GM21360 (cell line): ENCODE results near the gene GAL3ST1.

Experiments
- ATAC-seq: cut with Tn5 transposase; IDR thresholded peaks from one replicate; pipeline ENCODE4 v1.9.1; 2021; ENCODE audit warnings: mild to moderate bottlenecking, moderate library complexity; ENCODE audit not compliant: unreplicated experiment

The GAL3ST1 gene

DNA sequence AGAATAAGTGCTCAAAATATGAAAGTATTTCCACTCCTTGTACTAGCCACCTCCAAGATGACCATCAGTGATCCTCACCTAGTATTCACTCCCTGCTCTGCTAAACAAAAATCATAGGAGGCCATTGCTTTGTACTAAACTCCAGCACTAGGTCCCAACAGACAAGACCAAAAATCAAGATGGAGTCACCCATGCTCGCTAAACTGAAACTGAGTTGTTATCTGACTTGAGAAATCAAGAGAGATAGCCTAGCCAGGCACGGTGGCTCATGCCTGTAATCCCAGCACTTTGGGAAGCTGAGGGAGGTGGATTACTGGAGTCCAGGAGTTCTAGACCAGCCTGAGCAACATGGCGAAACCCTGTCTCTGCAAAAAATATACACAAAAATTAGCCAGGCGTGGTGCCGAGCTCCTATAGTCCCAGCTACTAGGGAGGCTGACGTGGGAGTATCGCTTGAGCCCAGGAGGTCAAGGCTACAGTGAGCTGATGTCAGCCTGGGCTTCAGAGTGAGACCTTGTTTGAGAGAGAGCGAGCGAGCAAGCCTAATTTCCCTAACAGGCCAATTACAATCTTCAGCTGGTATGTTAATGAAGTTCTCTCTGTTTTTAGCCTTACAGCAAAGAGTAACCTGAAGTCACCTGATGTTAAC is 37.3 kb downstream of the GAL3ST1 start:
- no peak for ATAC-seq

DNA sequence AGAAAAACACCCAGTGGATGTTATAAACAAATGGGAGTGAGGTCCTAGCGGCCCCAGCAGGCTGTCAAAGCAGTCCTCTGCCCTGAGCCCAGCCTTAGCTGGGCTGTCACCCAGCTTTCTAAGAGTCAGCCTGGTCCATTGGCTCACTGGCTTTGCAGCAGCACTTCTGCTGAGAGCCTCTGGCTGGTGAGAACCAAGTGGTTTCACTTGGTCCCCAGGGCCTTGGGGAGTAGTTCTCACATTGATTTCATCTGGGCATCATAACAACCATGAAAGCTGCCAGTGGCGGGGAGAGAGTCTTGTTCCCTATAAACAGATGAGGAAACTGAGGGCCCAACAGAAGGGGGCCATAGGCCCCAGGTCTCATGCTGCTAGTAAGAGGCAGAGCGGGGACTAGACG is 39.3 kb downstream of the GAL3ST1 start:
- ATAC-seq: no peak

DNA sequence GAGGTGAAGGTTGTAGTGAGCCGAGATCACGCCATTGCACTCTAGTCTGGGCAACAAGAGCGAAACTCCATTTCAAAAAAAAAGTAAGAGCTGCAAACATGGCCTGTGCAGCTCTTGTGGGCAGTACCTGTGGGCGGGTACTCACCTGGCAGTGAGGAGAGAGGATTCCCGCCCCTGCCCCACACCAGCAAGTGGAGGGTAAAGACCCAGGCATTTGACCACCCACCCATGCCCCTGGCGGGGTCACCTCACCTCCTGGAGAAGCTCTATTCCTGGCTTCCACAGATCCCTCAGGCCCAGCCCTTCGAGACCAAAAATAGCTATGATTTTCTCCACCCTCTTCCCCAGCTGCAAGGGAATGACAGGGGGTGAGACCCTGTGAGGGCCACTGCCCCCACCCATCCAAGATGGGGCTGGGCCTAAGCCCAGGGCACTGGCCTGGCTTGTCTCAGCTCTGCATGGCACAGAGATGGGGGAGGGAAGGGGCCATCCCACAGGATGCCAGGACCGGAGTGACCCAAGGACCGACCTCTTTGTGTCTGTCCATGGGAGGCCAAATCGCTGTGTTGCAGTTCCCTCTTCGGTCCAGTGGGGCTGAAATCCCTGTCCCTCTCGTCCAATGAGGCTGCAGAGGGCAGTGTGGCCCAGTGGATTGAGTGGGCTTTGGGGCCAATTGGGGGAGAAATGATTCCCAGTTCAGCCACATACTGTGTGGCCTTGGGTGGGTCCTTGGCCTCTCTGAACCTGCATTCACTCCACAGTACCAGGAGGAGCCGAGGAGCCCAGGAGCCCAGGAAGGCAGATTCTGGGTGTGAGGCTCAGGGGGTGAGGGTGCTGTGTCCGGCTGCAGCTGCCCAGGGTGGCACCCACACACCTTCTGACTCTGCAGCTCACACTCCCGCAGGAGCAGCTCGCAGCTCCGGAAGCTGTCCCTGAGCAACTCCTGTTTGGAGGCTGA is 42.5 kb downstream of the GAL3ST1 start:
- ATAC-seq: no peak

DNA sequence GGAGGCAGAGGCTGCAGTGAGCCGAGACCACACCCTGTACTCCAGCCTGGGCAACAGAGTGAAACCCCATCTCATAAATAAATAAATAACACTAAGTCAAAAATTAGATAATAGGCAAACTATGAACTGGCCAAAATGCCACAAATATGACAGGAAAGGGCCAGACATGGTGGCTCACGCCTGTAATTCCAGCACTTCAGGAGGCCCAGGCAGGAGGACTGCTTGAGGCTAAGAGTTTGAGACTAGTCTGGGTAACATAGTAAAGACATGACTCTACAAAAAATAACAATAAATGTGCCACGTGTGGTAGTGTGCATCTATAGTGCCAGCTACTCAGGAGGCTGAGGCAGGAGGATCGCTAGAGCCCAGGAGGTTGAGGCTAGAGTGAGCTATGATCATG is 47.8 kb downstream of the GAL3ST1 start:
- ATAC-seq: no peak

DNA sequence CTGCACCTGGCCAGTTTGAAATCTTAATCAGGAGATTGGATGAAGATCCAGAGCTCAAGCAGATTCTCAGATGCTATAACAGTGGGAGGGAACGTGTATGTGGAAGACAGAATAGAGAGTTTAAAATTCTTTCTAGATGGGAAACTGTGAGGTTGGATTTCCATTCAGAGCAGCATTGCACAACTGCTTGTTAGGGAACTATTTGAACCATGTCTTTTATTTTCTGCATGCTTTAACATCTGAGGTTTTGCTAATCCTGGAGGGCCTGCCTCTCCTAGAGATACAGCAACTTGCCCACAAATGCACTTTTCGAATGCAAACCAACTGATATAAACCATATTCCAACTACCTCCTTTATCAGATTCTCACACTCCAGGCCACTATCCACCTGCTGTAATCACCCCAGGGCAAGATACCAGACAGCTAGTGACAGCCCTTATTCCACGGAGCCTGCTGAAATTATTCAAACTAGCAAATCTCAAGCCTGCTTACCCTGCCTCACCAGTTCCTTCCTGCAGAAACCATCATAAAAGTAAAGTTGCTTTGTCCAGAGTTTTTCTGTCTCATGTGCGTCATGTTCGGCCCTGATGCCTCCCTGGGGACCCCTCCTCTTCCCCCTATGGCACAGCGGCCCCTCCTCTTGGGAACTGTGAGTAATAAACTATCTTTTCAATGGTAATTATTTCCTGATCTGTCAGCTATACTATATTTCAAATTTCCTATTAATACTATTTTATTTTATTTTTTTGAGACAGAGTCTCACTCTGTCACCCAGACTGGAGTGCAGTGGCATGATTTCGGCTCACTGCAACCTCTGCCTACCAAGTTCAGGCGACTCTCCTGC is 50.6 kb downstream of the GAL3ST1 start:
- ATAC-seq: no peak

DNA sequence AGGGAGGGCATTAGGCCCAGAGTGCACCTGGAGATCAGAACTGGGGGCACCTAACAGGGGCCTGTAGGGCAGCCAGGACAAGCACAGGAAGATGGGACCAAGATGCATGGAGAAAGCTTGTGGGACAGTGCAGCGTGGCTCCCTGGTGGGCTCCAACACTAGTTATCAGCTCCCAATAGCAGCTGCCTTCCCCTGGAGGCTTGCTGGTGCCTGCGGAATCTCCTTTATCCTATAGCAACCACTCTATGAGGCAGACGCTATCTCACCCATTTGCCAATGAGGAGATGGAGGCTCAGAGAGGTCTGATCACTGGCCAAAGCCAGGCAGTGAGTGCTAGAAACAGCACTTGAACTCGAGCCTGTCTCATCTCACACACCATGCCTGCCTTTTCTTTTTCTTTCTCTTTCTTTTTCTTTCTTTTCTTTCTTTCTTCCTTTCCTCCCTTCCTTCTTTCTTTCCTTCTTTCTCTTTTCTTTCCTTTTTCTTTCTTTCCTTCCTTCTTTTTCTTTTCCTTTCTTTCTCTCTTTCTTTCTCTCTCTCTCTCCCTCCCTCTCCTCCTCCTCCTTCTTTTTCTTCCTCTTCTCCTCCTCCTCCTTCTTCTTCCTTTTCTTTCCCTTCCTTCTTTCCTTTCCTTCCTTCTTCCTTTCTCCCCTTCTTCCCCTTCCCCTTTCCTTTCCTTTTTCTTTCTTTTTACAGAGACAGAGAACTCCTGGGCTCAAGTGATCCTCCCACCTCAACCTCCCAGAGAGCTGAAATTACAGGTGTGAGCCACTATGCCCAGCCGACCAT is 52.9 kb downstream of the GAL3ST1 start:
- ATAC-seq: no peak

DNA sequence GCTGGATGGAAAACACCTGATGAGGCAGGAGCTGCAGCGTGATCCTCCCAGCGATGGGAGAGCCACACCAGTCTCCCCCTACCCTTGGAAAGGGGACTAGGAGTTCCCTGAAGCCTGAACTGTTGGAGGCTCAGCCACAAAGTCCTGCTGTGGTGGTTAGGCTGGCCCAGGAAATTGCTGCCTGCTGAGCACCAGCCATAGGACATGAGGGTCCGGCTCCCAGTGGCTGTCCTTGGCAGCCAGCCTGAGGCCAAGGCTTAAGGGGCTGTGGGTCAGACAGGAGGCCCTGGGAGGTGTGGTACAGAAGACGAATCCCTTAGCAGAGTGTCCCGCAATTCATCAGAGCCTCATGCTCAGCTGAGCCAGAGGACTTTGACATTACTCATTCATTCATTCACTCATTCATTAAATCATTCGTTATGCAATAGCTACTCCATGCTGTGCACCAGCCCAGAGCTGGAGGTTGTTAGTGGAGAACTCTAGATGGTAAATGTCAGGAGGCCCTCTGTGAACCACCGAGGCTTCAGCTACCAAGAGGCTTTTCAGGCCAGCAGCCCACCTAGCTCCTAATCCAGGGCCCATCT is 54.5 kb downstream of the GAL3ST1 start:
- no peak for ATAC-seq

DNA sequence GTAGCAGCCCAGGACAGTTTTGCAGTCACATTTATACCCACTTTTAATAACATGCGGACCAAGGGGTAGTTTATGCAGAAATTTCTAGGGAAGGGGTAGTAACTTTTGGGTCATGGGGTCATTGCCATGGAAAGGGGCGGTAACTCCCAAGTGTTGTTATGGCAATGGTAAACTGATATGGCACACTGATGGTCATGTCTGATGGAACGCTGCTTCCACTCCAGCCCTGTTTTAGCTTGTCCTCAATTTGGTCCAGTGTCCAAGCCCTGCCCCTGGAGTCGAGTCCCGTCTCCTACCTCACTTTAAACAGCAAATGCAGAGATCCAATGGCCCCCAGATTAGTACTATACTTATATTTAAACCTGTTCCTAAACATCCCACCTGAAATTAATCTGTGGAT is 57.7 kb downstream of the GAL3ST1 start:
- no peak for ATAC-seq

DNA sequence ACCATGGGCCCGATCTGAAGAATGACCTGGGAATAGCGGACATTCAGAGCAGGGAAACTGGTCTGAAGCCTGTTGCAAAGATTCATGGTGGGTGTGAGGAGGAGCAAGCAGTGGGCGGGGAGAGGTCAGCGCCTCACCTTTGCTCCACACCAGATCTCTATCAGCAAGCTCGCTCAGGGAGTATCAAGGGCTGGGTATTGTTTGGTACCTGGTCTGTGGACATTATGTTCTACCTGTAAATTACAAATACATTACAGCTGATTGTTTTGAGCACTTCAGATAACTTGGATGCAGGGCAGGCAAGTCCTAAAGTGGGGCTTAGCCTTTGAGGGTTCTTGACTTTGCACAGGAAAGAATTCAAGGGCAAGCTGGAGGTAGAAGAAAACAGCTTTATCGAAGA is 58.2 kb downstream of the GAL3ST1 start:
- ATAC-seq: no peak

DNA sequence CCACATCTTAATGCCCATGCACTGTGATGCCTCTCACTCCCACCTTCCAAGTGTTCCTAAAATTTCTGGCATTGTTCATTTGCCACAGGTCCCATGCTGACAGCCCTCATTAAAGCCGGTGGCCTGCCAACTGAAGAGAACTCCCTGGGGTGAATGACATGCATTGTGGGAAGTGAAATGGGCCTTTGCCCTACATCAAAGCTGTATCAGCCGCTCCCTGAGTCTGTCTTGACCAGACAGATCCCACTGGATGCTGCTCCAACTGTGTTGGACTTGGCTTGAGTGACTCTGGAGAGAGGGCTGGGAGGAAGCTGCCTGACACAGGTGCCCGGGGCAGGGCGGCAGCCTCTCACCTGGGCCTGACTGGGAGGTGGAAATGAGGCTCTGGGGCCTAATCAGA is 60.2 kb downstream of the GAL3ST1 start:
- ATAC-seq: no peak

DNA sequence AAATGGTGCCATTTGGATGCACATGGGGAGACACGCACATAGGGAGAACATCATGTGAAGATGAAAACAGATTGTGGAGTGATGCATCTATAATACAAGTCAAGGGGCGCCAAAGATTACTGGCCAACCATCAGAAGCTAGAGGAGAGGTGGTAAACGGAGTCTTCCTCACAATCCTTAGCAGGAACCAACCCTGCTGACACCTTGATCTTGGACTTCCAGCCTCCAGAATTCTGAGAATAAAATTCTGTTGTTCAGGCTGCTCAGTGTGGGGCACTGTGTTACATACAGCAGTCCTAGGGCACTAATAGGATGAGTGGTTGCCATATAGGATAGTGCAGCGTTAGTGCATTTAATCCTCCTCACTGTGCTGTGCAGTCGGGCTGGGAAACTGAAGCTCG is 61.0 kb downstream of the GAL3ST1 start:
- ATAC-seq: no peak

DNA sequence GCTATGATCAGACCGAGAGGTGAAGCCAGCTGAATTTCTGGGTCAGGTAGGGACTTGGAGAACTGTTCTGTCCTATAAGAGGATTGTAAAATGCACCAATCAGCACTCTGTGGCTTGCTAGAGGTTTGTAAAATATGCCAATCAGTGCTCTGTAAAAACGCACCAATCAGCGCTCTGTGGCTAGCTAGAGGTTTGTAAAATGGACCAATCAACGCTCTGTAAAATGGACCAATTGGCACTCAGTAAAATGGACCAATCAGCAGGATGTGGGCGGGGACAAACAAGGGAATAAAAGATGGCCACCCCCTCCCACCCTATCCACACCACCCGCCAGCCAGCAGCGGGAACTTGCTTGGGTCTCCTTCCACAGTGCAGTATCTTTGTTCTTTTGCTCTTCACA is 62.6 kb downstream of the GAL3ST1 start:
- ATAC-seq: no peak

DNA sequence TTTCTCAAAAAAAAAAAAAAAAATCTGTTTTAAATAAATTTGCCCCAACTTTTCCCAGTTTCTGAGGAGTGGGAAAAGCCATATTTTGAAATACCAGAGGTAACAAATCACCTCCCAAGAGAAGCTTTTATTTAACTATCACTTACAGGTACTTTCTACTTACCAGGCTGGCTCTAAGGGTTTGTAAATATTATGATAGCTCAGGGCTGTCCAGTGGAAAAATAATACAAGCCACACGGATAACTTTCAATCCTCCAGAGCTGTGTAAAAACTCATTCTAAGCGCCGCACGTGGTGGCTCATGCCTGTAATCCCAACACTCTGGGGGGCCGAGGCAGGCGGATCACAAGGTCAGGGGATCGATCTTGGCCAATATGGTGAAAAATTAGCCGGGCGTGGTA is 63.4 kb downstream of the GAL3ST1 start:
- no peak for ATAC-seq

DNA sequence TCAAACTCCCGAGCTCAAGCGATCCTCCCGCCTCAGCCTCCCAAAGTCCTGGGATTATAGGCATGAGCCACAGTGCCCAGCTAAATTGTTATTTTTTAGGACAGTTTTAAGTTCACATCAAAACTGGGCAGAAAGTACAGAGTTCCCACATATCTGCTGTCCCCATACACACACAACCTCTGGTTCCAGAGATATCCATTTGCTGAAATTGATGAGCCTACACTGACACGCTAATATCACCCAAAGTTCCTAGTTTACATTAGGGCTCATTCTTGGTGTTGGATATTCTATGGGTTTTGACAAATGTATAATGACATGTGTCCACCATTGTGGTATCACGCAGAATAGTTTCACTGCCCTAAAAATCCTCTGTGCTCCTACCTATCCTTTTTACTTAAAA is 66.2 kb downstream of the GAL3ST1 start:
- no peak for ATAC-seq

DNA sequence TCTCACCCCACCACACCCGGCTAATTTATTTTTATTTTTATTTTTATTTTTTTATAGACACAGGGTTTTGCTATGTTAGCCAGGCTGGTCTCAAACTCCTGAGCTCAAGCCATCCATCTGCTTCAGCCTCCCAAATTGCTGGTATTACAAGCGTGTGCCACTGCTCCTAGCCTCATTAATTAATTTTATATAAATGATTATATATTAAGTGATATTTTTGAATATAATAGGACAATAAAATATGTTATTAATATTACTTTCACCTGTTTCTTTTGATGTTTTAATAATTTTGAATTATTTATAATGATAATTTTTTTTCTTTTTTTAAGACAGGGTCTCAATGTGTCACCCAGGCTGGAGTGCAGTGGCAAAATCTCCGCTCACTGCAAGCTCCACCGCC is 66.8 kb downstream of the GAL3ST1 start:
- ATAC-seq: no peak

DNA sequence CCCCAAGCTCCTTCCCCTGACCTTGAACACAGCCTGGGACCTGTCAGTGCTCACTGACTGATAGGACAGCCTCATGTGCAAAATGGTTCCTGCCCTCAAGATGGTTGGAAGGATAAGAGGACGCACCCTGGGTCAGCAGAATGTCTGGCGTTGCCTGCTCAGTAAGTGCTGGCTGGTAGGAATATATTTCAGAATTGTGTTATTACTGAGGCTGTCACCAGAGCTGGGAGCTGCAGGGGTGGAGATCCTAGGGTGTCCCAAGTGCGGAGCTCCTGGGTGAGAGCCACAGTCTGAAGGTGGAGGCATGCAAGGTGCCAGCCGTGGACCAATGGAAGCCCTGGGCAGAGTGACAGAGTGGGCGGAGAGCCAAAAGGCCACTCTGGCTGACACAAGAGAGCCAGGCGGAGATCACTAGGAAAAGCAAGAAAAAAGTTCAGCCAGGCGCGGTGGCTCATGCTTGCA is 67.9 kb downstream of the GAL3ST1 start:
- no peak for ATAC-seq
